ENCODE results near the gene C12orf43.

GRCh38 chr12:121001060-121001459, 15.2 kb downstream of the C12orf43 start:
- TF ChIP-seq POLR2A (IDR thresholded peaks at IDR 0.05): no peak
- TF ChIP-seq CTCF (IDR thresholded peaks at IDR 0.05): no peak
- TF ChIP-seq POLR2AphosphoS5 (IDR thresholded peaks at IDR 0.05): no peak
